ENCODE measurements around the gene AADACL4.

AADACL4 gene

GRCh38 chr1:12617901-12618660 is 25.8 kb upstream of the AADACL4 start, which contains the start of gene DHRS3 (continued):
- no peak for TF ChIP-seq ZNF529 (tag by site-specific recombination; IDR thresholded peaks at IDR 0.05; ENCODE audit: insufficient replicate concordance)
- TF ChIP-seq EGR2 (tag by site-specific recombination; IDR thresholded peaks at IDR 0.05; ENCODE audit: low read depth), result 0 out of 2 replicates have a peak, but pooled peaks have one; percentile 21
- peak; percentile 31 for TF ChIP-seq ZNF146 (tag by site-specific recombination; IDR thresholded peaks at IDR 0.05)
- TF ChIP-seq BCL11B (tag by site-specific recombination; IDR thresholded peaks at IDR 0.05; ENCODE audit: low read depth), result peak; percentile 49; the same call in 1 of the 2 replicates
- no peak for TF ChIP-seq ZNF548 (tag by site-specific recombination; IDR thresholded peaks at IDR 0.05)
- peak; percentile 61; the same call in 1 of the 2 replicates for TF ChIP-seq ZXDB (tag by site-specific recombination; IDR thresholded peaks at IDR 0.05)
- TF ChIP-seq ZNF645 (tag by site-specific recombination; IDR thresholded peaks at IDR 0.05), result no peak
- TF ChIP-seq GLIS1 (tag by site-specific recombination; IDR thresholded peaks at IDR 0.05), result peak; percentile 63
- TF ChIP-seq KLF9 (tag by site-specific recombination; IDR thresholded peaks at IDR 0.05; ENCODE audit: low read depth), result peak; percentile 36; the same call in 1 of the 2 replicates
- peak; percentile 98 for TF ChIP-seq WT1 (tag by site-specific recombination; IDR thresholded peaks at IDR 0.05)
- TF ChIP-seq ZBTB26 (tag by site-specific recombination; optimal IDR thresholded peaks at IDR 0.05), result peak; percentile 99
- peak; percentile 95 for TF ChIP-seq ZNF423 (tag by site-specific recombination; IDR thresholded peaks at IDR 0.05)
- no peak for TF ChIP-seq ZNF707 (tag by site-specific recombination; IDR thresholded peaks at IDR 0.05)
- peak; percentile 14; the same call in 1 of the 2 replicates for TF ChIP-seq ZNF18 (tag by site-specific recombination; IDR thresholded peaks at IDR 0.05)
- no peak for TF ChIP-seq ZNF48 (tag by site-specific recombination; IDR thresholded peaks at IDR 0.05)
- no peak for TF ChIP-seq ZNF549 (tag by site-specific recombination; IDR thresholded peaks at IDR 0.05)
- no peak for TF ChIP-seq ZNF280C (tag by site-specific recombination; IDR thresholded peaks at IDR 0.05)
- TF ChIP-seq ZBTB11 (tag by site-specific recombination; conservative IDR thresholded peaks at IDR 0.05; ENCODE audit: low read depth), result no peak; the same call in 1 of the 2 replicates
- TF ChIP-seq SP3 (tag by site-specific recombination; IDR thresholded peaks at IDR 0.05), result peak; percentile 58
- TF ChIP-seq HOXA7 (CRISPR knock-in tag; IDR thresholded peaks at IDR 0.05; ENCODE audit: borderline replicate concordance), result no peak
- TF ChIP-seq ZNF610 (tag by site-specific recombination; IDR thresholded peaks at IDR 0.05; ENCODE audit: borderline replicate concordance), result peak; percentile 77; the same call in 1 of the 2 replicates
- peak; percentile 94 for TF ChIP-seq ZEB2 (tag by site-specific recombination; IDR thresholded peaks at IDR 0.05)
- TF ChIP-seq ZNF521 (tag by site-specific recombination; IDR thresholded peaks at IDR 0.05), result no peak
- no peak; the same call in 1 of the 2 replicates for TF ChIP-seq ZNF518A (tag by site-specific recombination; conservative IDR thresholded peaks at IDR 0.05; ENCODE audit: low read depth)
